GM19193 (cell line): ENCODE measurements around the gene DNASE1L2.
A peak's percentile ranks its signal among the peaks of the same experiment; 100 is the strongest.

ENCODE experiments used
- POLR2A ChIP-seq: IDR thresholded peaks from 4 replicates; pipeline ENCODE4 v1.6.1; 2011; ENCODE audit not compliant: insufficient read depth, insufficient read length; ENCODE audit errors: extremely low read depth

The DNASE1L2 gene

GRCh38 chr16:2198283-2198682, 38.0 kb upstream of the DNASE1L2 start:
- no peak for TF ChIP-seq POLR2A

GRCh38 chr16:2199095-2199494, 37.1 kb upstream of the DNASE1L2 start:
- TF ChIP-seq POLR2A: no peak

- no peak for TF ChIP-seq POLR2A
Observed at GRCh38 chr16:2199621-2200139, 36.6 kb upstream of the DNASE1L2 start.

GRCh38 chr16:2200313-2200712, 35.9 kb upstream of the DNASE1L2 start:
- TF ChIP-seq POLR2A: no peak

- no peak for TF ChIP-seq POLR2A
Observed at GRCh38 chr16:2204416-2205103, 31.7 kb upstream of the DNASE1L2 start.

- TF ChIP-seq POLR2A: peak; percentile 96
Observed at GRCh38 chr16:2205104-2205966, 30.9 kb upstream of the DNASE1L2 start, which contains the start of gene MLST8. MLST8 (plus strand) TSS chr16:2205454; CDS start chr16:2206086, 632 bp downstream.

GRCh38 chr16:2205967-2206313, 30.3 kb upstream of the DNASE1L2 start:
- TF ChIP-seq POLR2A: no peak

- no peak for TF ChIP-seq POLR2A
Observed at GRCh38 chr16:2206420-2206779, 29.8 kb upstream of the DNASE1L2 start.

GRCh38 chr16:2206780-2207433, 29.3 kb upstream of the DNASE1L2 start:
- TF ChIP-seq POLR2A: no peak

GRCh38 chr16:2207872-2208271, 28.4 kb upstream of the DNASE1L2 start:
- TF ChIP-seq POLR2A: no peak

GRCh38 chr16:2208308-2208707, 27.9 kb upstream of the DNASE1L2 start:
- TF ChIP-seq POLR2A: no peak

GRCh38 chr16:2208772-2209171, 27.5 kb upstream of the DNASE1L2 start:
- TF ChIP-seq POLR2A: no peak

- TF ChIP-seq POLR2A: no peak
Observed at GRCh38 chr16:2209258-2210008, 26.8 kb upstream of the DNASE1L2 start.

- no peak for TF ChIP-seq POLR2A
Observed at GRCh38 chr16:2210009-2210332, 26.3 kb upstream of the DNASE1L2 start.
